HL-60 (cell line): Measurements from ENCODE around the gene DDR2.

Experiments
- CTCF ChIP-seq: IDR thresholded peaks from one replicate; pipeline ENCODE4 v1.5.1; 2011; ENCODE audit warnings: low read length, control low read depth, inconsistent platforms; ENCODE audit not compliant: insufficient read depth
- GABPA ChIP-seq: IDR thresholded peaks from 2 replicates; pipeline ENCODE4 v1.6.1; 2012; ENCODE audit warnings: low read depth
- POLR2AphosphoS5 ChIP-seq: IDR thresholded peaks from 2 replicates; pipeline ENCODE4 v1.6.1; 2012; ENCODE audit warnings: low read depth
- SPI1 ChIP-seq: IDR thresholded peaks from 2 replicates; pipeline ENCODE4 v1.6.1; 2012; ENCODE audit warnings: low read depth, mild to moderate bottlenecking, borderline replicate concordance
- TF ChIP-seq, protein P1 (sequence below): IDR thresholded peaks from 2 replicates; pipeline ENCODE4 v1.6.1; 2012; ENCODE audit warnings: low read depth; ENCODE audit not compliant: insufficient replicate concordance

DNA sequence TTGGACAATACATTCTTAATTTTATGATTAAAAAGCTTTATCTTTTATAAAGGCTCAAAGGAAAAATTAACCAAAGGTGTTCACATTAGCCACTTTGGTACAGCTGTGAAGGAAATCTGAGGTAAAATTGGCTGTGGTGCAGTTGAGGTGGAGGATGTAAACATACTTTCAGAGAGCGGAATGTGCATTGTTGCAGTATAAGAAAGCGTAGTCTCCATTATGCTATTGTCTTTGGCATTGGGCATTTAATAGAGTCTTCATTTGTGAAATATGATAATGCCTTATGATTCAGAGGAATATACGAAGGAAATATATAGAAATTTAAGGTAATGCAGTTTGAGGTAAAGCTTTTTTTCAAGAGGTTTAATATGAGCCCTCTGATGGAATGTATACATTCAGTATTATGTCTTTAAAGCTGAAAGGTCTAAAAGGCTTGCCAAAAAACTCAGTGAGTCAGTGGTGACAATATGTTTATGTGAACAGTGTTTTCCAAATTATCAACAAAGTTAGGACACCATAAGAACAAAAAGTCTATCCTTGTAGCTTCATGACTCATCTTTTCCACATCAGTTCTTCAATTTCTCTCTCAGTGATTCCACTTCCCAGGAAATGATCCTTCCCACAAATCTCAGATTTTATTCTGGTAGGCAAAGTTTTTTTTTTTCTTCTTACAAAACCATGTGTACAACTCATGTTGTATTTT is 26.9 kb upstream of the DDR2 start:
- TF ChIP-seq CTCF (no peak), POLR2AphosphoS5 (no peak), SPI1 (no peak), GABPA (no peak)
- TF ChIP-seq, protein P1, sequence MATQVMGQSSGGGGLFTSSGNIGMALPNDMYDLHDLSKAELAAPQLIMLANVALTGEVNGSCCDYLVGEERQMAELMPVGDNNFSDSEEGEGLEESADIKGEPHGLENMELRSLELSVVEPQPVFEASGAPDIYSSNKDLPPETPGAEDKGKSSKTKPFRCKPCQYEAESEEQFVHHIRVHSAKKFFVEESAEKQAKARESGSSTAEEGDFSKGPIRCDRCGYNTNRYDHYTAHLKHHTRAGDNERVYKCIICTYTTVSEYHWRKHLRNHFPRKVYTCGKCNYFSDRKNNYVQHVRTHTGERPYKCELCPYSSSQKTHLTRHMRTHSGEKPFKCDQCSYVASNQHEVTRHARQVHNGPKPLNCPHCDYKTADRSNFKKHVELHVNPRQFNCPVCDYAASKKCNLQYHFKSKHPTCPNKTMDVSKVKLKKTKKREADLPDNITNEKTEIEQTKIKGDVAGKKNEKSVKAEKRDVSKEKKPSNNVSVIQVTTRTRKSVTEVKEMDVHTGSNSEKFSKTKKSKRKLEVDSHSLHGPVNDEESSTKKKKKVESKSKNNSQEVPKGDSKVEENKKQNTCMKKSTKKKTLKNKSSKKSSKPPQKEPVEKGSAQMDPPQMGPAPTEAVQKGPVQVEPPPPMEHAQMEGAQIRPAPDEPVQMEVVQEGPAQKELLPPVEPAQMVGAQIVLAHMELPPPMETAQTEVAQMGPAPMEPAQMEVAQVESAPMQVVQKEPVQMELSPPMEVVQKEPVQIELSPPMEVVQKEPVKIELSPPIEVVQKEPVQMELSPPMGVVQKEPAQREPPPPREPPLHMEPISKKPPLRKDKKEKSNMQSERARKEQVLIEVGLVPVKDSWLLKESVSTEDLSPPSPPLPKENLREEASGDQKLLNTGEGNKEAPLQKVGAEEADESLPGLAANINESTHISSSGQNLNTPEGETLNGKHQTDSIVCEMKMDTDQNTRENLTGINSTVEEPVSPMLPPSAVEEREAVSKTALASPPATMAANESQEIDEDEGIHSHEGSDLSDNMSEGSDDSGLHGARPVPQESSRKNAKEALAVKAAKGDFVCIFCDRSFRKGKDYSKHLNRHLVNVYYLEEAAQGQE = no peak
